K562 (cell line): ENCODE results near the gene AGAP3.

Experiments used
- ARNT ChIP-seq, 2 experiments: fragments of 450-650 bp; IDR thresholded peaks; 2 replicates each; pipeline ENCODE4 v1.6.1; 2016; ENCODE audit warnings: mild to moderate bottlenecking in 1 of 2
- NR2C2 ChIP-seq, 2 experiments: fragments of 200-800 bp in 1 of 2; sonication (Bioruptor generic) in 1 of 2; sonication (generic) in 1 of 2; formaldehyde crosslinking in 1 of 2; IDR thresholded peaks; 2 replicates each; pipeline versions ENCODE4 v1.6.1 to v1.8.0; 2016 to 2022; ENCODE audit warnings: mild to moderate bottlenecking in 1 of 2, missing compliant biosample characterization in 1 of 2, missing genetic modification characterization in 1 of 2, missing genetic modification reagents in 1 of 2
- RB1 ChIP-seq: fragments of 450-650 bp; IDR thresholded peaks from 2 replicates; pipeline ENCODE4 v1.6.1; 2017; ENCODE audit warnings: low read depth, mild to moderate bottlenecking
- ZZZ3 ChIP-seq: fragments of 450-650 bp; IDR thresholded peaks from 2 replicates; pipeline ENCODE4 v1.6.1; 2016; ENCODE audit warnings: antibody characterized with exemption, mild to moderate bottlenecking, moderate library complexity
- TF ChIP-seq, protein P1 (sequence below): fragments of 450-650 bp; IDR thresholded peaks from 2 replicates; pipeline ENCODE4 v1.6.1; 2016; ENCODE audit warnings: missing biosample characterization, missing genetic modification characterization
- TF ChIP-seq, protein P2 (sequence below): fragments of 150-350 bp; conservative IDR thresholded peaks from 2 replicates; pipeline ENCODE4 v1.6.1; 2014; ENCODE audit warnings: low read length
- TF ChIP-seq, protein P3 (sequence below), 3 experiments: IDR thresholded peaks in 2 of 3; conservative IDR thresholded peaks in 1 of 3; 2 replicates each; pipeline ENCODE4 v1.5.1; 2011 to 2012; ENCODE audit warnings: low read length in 3 of 3, mild to moderate bottlenecking in 3 of 3, control low read depth in 2 of 3, improper control_type of control experiment in 1 of 3, inconsistent platforms in 1 of 3, low read depth in 1 of 3, mixed read lengths in 1 of 3, moderate library complexity in 1 of 3; ENCODE audit not compliant: insufficient read depth in 2 of 3
- TF ChIP-seq, protein P4 (sequence below): fragments of 450-650 bp; conservative IDR thresholded peaks from 2 replicates; pipeline ENCODE4 v1.6.1; 2016; ENCODE audit warnings: missing genetic modification characterization, low read depth, mild to moderate bottlenecking, missing compliant biosample characterization, moderate library complexity

DNA sequence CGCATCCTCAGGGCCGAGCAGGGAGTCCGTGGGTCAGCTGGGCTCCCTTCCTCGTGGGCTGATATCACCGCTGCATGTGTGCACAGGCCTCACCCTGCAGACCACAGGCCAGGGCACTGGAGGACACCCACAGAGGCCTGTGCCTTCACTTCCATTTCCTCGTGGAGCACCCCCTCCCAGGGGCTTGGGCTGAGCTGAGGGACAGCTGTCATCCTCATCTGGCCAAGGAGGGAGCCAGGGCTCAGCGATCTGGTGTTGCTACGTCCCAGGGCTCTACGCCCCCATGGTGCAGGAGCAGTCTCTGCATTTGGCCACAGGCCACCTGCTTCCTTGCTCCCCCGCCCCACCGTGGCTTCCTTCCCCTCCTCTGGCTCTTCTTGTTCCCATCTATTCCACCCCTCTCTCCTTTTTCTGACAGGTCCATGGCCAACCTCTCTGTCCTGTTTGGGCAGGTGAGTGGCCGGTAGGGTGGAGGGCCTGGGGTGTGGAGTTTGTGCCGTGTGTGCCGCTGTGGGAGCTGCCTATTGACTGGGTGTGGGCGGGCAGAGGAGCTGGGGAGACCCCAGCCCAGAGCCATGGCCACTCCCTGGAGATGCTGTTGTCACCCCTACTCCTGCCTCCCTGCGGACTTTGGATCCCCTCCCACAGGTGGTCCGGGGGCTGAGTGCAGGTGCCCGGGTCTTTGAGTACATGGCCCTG, 46.3 kb upstream of the AGAP3 start:
- TF ChIP-seq, protein P1, sequence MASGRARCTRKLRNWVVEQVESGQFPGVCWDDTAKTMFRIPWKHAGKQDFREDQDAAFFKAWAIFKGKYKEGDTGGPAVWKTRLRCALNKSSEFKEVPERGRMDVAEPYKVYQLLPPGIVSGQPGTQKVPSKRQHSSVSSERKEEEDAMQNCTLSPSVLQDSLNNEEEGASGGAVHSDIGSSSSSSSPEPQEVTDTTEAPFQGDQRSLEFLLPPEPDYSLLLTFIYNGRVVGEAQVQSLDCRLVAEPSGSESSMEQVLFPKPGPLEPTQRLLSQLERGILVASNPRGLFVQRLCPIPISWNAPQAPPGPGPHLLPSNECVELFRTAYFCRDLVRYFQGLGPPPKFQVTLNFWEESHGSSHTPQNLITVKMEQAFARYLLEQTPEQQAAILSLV, result no peak
- no peak for TF ChIP-seq ZZZ3
- TF ChIP-seq NR2C2 (CRISPR knock-in tag; IDR thresholded peaks at IDR 0.05), result no peak
- TF ChIP-seq NR2C2 (tag; IDR thresholded peaks at IDR 0.05), result no peak
- TF ChIP-seq ARNT (IDR thresholded peaks at IDR 0.05), result no peak
- TF ChIP-seq, protein P2, sequence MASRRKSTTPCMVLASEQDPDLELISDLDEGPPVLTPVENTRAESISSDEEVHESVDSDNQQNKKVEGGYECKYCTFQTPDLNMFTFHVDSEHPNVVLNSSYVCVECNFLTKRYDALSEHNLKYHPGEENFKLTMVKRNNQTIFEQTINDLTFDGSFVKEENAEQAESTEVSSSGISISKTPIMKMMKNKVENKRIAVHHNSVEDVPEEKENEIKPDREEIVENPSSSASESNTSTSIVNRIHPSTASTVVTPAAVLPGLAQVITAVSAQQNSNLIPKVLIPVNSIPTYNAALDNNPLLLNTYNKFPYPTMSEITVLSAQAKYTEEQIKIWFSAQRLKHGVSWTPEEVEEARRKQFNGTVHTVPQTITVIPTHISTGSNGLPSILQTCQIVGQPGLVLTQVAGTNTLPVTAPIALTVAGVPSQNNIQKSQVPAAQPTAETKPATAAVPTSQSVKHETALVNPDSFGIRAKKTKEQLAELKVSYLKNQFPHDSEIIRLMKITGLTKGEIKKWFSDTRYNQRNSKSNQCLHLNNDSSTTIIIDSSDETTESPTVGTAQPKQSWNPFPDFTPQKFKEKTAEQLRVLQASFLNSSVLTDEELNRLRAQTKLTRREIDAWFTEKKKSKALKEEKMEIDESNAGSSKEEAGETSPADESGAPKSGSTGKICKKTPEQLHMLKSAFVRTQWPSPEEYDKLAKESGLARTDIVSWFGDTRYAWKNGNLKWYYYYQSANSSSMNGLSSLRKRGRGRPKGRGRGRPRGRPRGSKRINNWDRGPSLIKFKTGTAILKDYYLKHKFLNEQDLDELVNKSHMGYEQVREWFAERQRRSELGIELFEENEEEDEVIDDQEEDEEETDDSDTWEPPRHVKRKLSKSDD, result no peak
- TF ChIP-seq, protein P3, sequence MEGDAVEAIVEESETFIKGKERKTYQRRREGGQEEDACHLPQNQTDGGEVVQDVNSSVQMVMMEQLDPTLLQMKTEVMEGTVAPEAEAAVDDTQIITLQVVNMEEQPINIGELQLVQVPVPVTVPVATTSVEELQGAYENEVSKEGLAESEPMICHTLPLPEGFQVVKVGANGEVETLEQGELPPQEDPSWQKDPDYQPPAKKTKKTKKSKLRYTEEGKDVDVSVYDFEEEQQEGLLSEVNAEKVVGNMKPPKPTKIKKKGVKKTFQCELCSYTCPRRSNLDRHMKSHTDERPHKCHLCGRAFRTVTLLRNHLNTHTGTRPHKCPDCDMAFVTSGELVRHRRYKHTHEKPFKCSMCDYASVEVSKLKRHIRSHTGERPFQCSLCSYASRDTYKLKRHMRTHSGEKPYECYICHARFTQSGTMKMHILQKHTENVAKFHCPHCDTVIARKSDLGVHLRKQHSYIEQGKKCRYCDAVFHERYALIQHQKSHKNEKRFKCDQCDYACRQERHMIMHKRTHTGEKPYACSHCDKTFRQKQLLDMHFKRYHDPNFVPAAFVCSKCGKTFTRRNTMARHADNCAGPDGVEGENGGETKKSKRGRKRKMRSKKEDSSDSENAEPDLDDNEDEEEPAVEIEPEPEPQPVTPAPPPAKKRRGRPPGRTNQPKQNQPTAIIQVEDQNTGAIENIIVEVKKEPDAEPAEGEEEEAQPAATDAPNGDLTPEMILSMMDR (IDR thresholded peaks at IDR 0.05 in 2 of 3, conservative IDR thresholded peaks at IDR 0.05 in 1 of 3; ENCODE audit: insufficient read depth in 2 of 3, low read depth in 1 of 3, low read length in 3 of 3), result peak in 1 of 3 experiments; percentile 11; a peak in 1 of 6 replicates
- TF ChIP-seq RB1, result no peak
- TF ChIP-seq, protein P4, sequence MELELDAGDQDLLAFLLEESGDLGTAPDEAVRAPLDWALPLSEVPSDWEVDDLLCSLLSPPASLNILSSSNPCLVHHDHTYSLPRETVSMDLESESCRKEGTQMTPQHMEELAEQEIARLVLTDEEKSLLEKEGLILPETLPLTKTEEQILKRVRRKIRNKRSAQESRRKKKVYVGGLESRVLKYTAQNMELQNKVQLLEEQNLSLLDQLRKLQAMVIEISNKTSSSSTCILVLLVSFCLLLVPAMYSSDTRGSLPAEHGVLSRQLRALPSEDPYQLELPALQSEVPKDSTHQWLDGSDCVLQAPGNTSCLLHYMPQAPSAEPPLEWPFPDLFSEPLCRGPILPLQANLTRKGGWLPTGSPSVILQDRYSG (tag), result no peak
